DMS153 treated with DMSO at 0.1 percent for 48 hours (cell line): ENCODE measurements around the gene NHEJ1.

Experiments
- DNase-seq: peaks from one replicate; lab custom pipeline; 2025; ENCODE audit not compliant: unreplicated experiment; lab: John Stamatoyannopoulos, UW

NHEJ1 gene

GRCh38 chr2:219090436-219091299 lies 69.9 kb downstream of the NHEJ1 start:
- no peak for DNase-seq

- no peak for DNase-seq
These were observed 71.3 kb downstream of the NHEJ1 start for GRCh38 chr2:219089330-219089729.

GRCh38 chr2:219087848-219088247 lies 72.8 kb downstream of the NHEJ1 start:
- DNase-seq: no peak

- DNase-seq: no peak
These were observed 73.3 kb downstream of the NHEJ1 start for GRCh38 chr2:219087361-219087760.

- no peak for DNase-seq
These were observed 74.4 kb downstream of the NHEJ1 start for GRCh38 chr2:219086196-219086595.

GRCh38 chr2:219084791-219085190 lies 75.8 kb downstream of the NHEJ1 start:
- no peak for DNase-seq

GRCh38 chr2:219082332-219082958 lies 78.2 kb downstream of the NHEJ1 start:
- DNase-seq: no peak

- no peak for DNase-seq
These were observed 78.8 kb downstream of the NHEJ1 start for GRCh38 chr2:219081701-219082331.

GRCh38 chr2:219081096-219081495 lies 79.5 kb downstream of the NHEJ1 start:
- no peak for DNase-seq

GRCh38 chr2:219079417-219079816 lies 81.2 kb downstream of the NHEJ1 start:
- DNase-seq: no peak

GRCh38 chr2:219078951-219079350 lies 81.7 kb downstream of the NHEJ1 start:
- no peak for DNase-seq

GRCh38 chr2:219078126-219078525 lies 82.5 kb downstream of the NHEJ1 start:
- no peak for DNase-seq

- no peak for DNase-seq
These were observed 84.4 kb downstream of the NHEJ1 start for GRCh38 chr2:219076253-219076652.

- DNase-seq: peak; percentile 34
These were observed 87.0 kb downstream of the NHEJ1 start for GRCh38 chr2:219073413-219074129.

- no peak for DNase-seq
These were observed 87.8 kb downstream of the NHEJ1 start for GRCh38 chr2:219072741-219073250.

GRCh38 chr2:219071131-219071816 lies 89.3 kb downstream of the NHEJ1 start:
- no peak for DNase-seq

- no peak for DNase-seq
These were observed 95.1 kb downstream of the NHEJ1 start for GRCh38 chr2:219065484-219065883.

GRCh38 chr2:219062081-219062480 lies 98.5 kb downstream of the NHEJ1 start:
- DNase-seq: no peak

- no peak for DNase-seq
These were observed 99.5 kb downstream of the NHEJ1 start, which contains the start of gene IHH for GRCh38 chr2:219060821-219061791. Gene IHH, minus strand, starts transcription at chr2:219060921. Its CDS starts 454 bp downstream, at chr2:219060467.
